Activated naive CD8-positive, alpha-beta T cell treated with anti-CD3 and anti-CD28 coated beads, Interleukin-2, amount 50 U/mL, for 24 hours (primary cell): ENCODE data around the gene MAP3K7.
"Not testable (repeated sequence)": the region's sequence is repeated elsewhere in the genome, so short reads cannot be mapped to it uniquely, and the experiment has no call there.

ENCODE experiments used
- ATAC-seq: fragments of 150-1000 bp; cut with Tn5 transposase; one replicate; pipeline ENCODE4 v1.10.0; 2021
- DNase-seq: peaks from one replicate; pipeline ENCODE4 v3.0.0; 2021
- H3K27ac Mint-ChIP-seq: one replicate; pipeline ENCODE4 v1.8.0; 2021; ENCODE audit warnings: mild to moderate bottlenecking, mixed read lengths
- H3K27me3 Mint-ChIP-seq: one replicate; pipeline ENCODE4 v1.8.0; 2021; ENCODE audit warnings: mixed read lengths
- H3K36me3 Mint-ChIP-seq: one replicate; pipeline ENCODE4 v1.8.0; 2021; ENCODE audit warnings: low read depth, mixed read lengths
- H3K4me1 Mint-ChIP-seq: one replicate; pipeline ENCODE4 v1.8.0; 2021; ENCODE audit warnings: mixed read lengths
- H3K4me3 Mint-ChIP-seq: one replicate; pipeline ENCODE4 v1.8.0; 2021; ENCODE audit warnings: mild to moderate bottlenecking, moderate library complexity, mixed read lengths
- H3K9me3 Mint-ChIP-seq: one replicate; pipeline ENCODE4 v1.8.0; 2021; ENCODE audit warnings: mixed read lengths

MAP3K7 gene

DNA sequence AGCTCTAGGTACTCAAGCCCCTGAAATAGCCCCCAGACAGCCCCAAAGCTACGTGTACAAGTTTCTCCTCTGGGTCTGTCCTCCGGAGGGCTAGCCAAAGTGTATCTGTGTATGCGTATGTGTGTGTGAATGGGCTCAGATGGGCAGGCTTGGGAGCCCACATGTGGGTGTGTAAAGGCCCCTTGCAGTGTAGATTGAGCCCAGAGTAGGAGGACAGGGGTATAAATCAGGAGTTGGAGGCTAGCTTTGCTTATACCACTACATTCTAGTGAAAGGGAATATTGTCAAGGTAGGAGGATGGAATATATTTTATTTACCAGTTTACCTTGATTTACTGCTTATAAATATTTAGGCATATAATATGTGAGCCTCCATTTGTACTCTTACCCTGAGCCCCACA is 9.0 kb upstream of the MAP3K7 start:
- no peaks in the 10 kb centered on the region for H3K4me1 Mint-ChIP-seq
- H3K27me3 Mint-ChIP-seq = peaks cover 42% of the 10 kb centered on the region

GRCh38 chr6:90586546-90586835 is 381 bp downstream of the MAP3K7 start:
- Mint-ChIP-seq H3K27ac (peak overlapping the region; percentile 96), H3K27me3 (peaks cover 11% of the 10 kb centered on the region), H3K9me3 (no peaks in the 10 kb centered on the region), H3K4me1 (peaks cover 51% of the 10 kb centered on the region), H3K4me3 (peak overlapping the region; percentile 94), H3K36me3 (peaks cover 6% of the 10 kb centered on the region)
- peak; percentile 40 for DNase-seq
- ATAC-seq = no peak

More for the DNA sequence above, 9.0 kb upstream of the MAP3K7 start:
- no peaks in the 10 kb centered on the region for H3K9me3 Mint-ChIP-seq
- ATAC-seq (no peak), DNase-seq (no peak)
- H3K27ac Mint-ChIP-seq = no peak overlapping the region
- H3K4me3 Mint-ChIP-seq = no peak overlapping the region
- no peaks in the 10 kb centered on the region for H3K36me3 Mint-ChIP-seq

DNA sequence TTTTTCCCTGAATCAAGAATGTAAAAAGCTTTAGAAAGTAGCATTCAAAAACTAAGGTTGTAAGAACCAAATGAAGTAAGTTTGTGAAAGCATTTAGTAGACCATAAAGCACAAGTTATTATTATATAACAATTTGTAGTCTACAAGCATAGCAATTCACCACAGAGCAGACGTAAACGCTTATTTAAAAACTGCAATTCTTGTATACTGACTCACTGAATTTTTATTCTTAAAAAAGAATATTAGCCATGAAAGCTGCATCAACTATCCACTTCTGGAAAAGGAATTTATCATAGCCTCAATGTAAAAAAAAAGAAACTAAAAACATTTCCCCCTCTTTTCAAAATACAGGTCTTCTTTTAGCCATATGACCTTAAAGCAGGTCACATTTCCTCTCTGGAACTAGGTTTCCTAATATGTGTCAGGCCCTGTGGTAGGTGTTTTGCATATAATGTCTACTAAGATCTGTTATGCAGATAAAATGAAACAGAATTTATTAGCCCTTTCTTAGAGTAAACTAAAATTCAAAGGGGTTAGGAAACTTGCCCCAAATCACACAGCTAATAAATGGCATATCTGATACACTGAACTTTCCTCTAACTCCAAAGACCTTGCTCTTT is 2.1 kb downstream of the MAP3K7 start:
- Mint-ChIP-seq H3K27ac (peak overlapping the region; percentile 67), H3K36me3 (peaks cover 6% of the 10 kb centered on the region), H3K27me3 (peaks cover 9% of the 10 kb centered on the region), H3K4me3 (peak overlapping the region; percentile 94), H3K4me1 (peaks cover 56% of the 10 kb centered on the region), H3K9me3 (no peaks in the 10 kb centered on the region)
- DNase-seq = no peak
- no peak for ATAC-seq

DNA sequence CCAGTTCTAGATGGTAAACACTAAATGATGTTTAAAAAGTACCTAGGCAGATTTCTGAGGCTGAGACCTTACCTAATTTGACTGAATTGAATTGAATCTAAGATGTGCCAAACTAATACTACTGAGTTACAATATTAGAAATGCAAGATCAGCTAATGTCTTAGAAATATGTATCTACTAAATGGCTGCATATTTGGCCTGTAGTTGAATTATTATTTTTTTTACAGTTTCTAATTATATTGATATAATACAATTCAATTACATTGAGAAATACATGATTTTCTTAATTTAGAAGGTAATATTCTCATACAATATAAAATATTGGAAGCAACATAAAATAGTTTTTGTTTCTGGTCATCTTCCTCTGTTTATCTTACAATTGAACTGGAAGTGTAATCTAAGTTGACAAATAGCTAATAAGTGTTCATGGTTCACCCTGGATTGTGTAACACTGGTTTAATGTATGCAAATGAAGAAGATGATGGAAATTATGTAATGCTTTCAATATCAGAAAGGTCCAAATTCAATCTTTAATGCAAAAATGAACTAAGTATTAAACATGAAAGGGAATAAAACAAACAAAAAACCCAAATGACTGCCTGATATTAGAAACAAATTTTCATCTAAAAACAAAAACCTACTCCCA is 2.9 kb downstream of the MAP3K7 start:
- no peak for DNase-seq
- H3K36me3 Mint-ChIP-seq = peaks cover 6% of the 10 kb centered on the region
- no peak for ATAC-seq
- no peaks in the 10 kb centered on the region for H3K9me3 Mint-ChIP-seq
- peaks cover 5% of the 10 kb centered on the region for H3K27me3 Mint-ChIP-seq
- H3K4me3 Mint-ChIP-seq = peak overlapping the region; percentile 94
- peaks cover 57% of the 10 kb centered on the region for H3K4me1 Mint-ChIP-seq
- H3K27ac Mint-ChIP-seq = peak overlapping the region; percentile 67

GRCh38 chr6:90583179-90583835 is 3.6 kb downstream of the MAP3K7 start:
- ATAC-seq (peak; percentile 53), DNase-seq (no peak)
- Mint-ChIP-seq H3K27me3 (peaks cover 2% of the 10 kb centered on the region), H3K4me3 (peak overlapping the region; percentile 62), H3K9me3 (no peaks in the 10 kb centered on the region), H3K4me1 (peaks cover 57% of the 10 kb centered on the region), H3K36me3 (peaks cover 6% of the 10 kb centered on the region), H3K27ac (peak overlapping the region; percentile 67)

DNA sequence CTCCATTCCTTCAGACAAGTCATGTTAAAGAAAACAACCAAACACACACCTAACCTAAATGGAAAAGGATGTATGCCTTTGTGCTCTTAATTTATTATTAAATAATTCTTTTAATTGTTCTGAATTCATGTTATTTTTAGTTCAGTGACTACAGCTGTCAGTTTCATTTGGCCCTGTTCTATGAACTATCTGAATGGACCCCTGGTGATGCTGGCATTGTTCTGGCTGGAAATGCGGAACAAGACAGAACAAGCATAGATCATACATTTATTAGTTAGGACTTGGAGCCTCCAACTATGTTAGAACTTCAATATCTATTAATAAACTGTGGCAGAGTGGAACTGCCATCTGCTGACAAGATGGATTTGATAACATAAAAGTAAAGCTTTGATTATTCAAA is 5.7 kb downstream of the MAP3K7 start:
- no peaks in the 10 kb centered on the region for H3K27me3 Mint-ChIP-seq
- no peak overlapping the region for H3K4me3 Mint-ChIP-seq
- no peaks in the 10 kb centered on the region for H3K9me3 Mint-ChIP-seq
- peaks cover 44% of the 10 kb centered on the region for H3K4me1 Mint-ChIP-seq
- DNase-seq (no peak), ATAC-seq (no peak)
- no peak overlapping the region for H3K27ac Mint-ChIP-seq
- peaks cover 3% of the 10 kb centered on the region for H3K36me3 Mint-ChIP-seq

- DNase-seq = no peak
- Mint-ChIP-seq H3K4me1 (peaks cover 31% of the 10 kb centered on the region), H3K4me3 (no peak overlapping the region), H3K9me3 (no peaks in the 10 kb centered on the region), H3K27ac (no peak overlapping the region), H3K27me3 (no peaks in the 10 kb centered on the region), H3K36me3 (no peaks in the 10 kb centered on the region)
- no peak for ATAC-seq
Measured at GRCh38 chr6:90578894-90579549, 7.8 kb downstream of the MAP3K7 start.

- H3K27me3 Mint-ChIP-seq = no peaks in the 10 kb centered on the region
- DNase-seq = no peak
- H3K27ac Mint-ChIP-seq = no peak overlapping the region
Measured at GRCh38 chr6:90575267-90575666, 11.6 kb downstream of the MAP3K7 start.

GRCh38 chr6:90574610-90575009 is 12.3 kb downstream of the MAP3K7 start:
- Mint-ChIP-seq H3K9me3 (no peaks in the 10 kb centered on the region), H3K36me3 (peaks cover 8% of the 10 kb centered on the region), H3K4me1 (peaks cover 7% of the 10 kb centered on the region), H3K27me3 (no peaks in the 10 kb centered on the region), H3K27ac (no peak overlapping the region), H3K4me3 (no peak overlapping the region)
- DNase-seq = no peak
- ATAC-seq = no peak

More at GRCh38 chr6:90575267-90575666, 11.6 kb downstream of the MAP3K7 start:
- peaks cover 7% of the 10 kb centered on the region for H3K4me1 Mint-ChIP-seq
- ATAC-seq = no peak
- no peak overlapping the region for H3K4me3 Mint-ChIP-seq
- H3K36me3 Mint-ChIP-seq = peaks cover 4% of the 10 kb centered on the region
- no peaks in the 10 kb centered on the region for H3K9me3 Mint-ChIP-seq

GRCh38 chr6:90573624-90574023 is 13.2 kb downstream of the MAP3K7 start:
- Mint-ChIP-seq H3K27me3 (no peaks in the 10 kb centered on the region), H3K27ac (no peak overlapping the region), H3K4me1 (peaks cover 5% of the 10 kb centered on the region), H3K36me3 (peaks cover 15% of the 10 kb centered on the region), H3K9me3 (no peaks in the 10 kb centered on the region), H3K4me3 (no peak overlapping the region)
- DNase-seq (no peak), ATAC-seq (no peak)

DNA sequence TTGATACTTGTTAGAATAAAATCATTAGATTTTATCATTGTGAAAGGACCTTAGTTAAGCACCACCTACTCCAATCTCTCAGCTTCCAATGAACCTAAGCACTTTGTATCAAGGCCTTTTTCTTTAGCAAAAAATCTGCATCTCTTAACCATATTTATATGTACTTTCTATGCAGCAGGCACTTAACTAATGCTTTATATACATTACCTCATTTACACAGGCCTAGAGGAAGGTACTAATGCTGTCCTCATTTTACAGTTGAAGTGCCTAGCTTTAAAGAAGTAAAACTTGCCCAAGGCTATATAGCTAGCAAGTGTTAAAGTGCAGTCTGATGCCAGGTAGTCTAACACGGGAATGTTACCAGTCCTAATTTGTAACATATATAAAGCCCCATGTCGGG is 14.0 kb downstream of the MAP3K7 start:
- peaks cover 20% of the 10 kb centered on the region for H3K36me3 Mint-ChIP-seq
- H3K9me3 Mint-ChIP-seq = no peaks in the 10 kb centered on the region
- peaks cover 5% of the 10 kb centered on the region for H3K4me1 Mint-ChIP-seq
- ATAC-seq = no peak
- H3K27ac Mint-ChIP-seq = no peak overlapping the region
- no peaks in the 10 kb centered on the region for H3K27me3 Mint-ChIP-seq
- H3K4me3 Mint-ChIP-seq = no peak overlapping the region
- DNase-seq = no peak

- no peaks in the 10 kb centered on the region for H3K9me3 Mint-ChIP-seq
Measured at GRCh38 chr6:90569223-90569622, 17.6 kb downstream of the MAP3K7 start.

DNA sequence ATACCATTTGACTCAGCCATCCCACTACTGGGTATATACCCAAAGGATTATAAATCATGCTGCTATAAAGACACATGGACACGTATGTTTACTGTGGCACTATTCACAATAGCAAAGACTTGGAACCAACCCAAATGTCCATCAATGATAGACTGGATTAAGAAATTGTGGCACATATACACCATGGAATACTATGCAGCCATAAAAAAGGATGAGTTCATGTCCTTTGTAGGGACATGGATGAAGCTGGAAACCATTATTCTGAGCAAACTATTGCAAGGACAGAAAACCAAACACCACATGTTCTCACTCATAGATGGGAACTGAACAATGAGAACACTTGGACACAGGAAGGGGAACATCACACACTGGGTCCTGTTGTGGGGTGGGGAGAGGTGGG is 19.2 kb downstream of the MAP3K7 start:
- not testable (repeated sequence) for H3K27me3 Mint-ChIP-seq, DNase-seq, H3K27ac Mint-ChIP-seq, H3K4me3 Mint-ChIP-seq, ATAC-seq, H3K9me3 Mint-ChIP-seq
- Mint-ChIP-seq H3K36me3 (peaks cover 58% of the 10 kb centered on the region), H3K4me1 (peaks cover 20% of the 10 kb centered on the region)

More at GRCh38 chr6:90569223-90569622, 17.6 kb downstream of the MAP3K7 start:
- Mint-ChIP-seq H3K27me3 (no peaks in the 10 kb centered on the region), H3K4me3 (no peak overlapping the region), H3K36me3 (peaks cover 47% of the 10 kb centered on the region), H3K27ac (no peak overlapping the region), H3K4me1 (peaks cover 5% of the 10 kb centered on the region)
- no peak for ATAC-seq
- no peak for DNase-seq

DNA sequence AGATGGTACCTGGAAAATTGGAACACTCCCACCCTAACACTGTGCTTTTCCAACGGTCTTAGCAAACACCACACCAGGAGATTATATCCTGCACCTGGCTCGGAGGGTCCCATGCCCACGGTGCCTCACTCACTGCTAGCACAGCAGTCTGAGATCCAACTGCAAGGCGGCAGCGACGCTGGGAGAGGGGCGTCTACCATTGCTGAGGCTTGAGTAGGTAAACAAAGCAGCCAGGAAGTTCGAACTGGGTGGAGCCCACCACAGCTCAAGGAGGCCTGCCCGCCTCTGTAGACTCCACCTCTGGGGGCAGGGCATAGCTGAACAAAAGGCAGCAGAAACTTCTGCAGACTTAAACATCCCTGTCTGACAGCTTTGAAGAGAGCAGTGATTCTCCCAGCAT is 24.5 kb downstream of the MAP3K7 start:
- H3K4me1 Mint-ChIP-seq = peaks cover 26% of the 10 kb centered on the region
- H3K4me3 Mint-ChIP-seq, H3K27me3 Mint-ChIP-seq, H3K27ac Mint-ChIP-seq, DNase-seq, ATAC-seq, H3K9me3 Mint-ChIP-seq: not testable (repeated sequence)
- peaks cover 56% of the 10 kb centered on the region for H3K36me3 Mint-ChIP-seq

GRCh38 chr6:90559931-90560330 is 26.9 kb downstream of the MAP3K7 start:
- peaks cover 45% of the 10 kb centered on the region for H3K36me3 Mint-ChIP-seq
- H3K4me1 Mint-ChIP-seq = peaks cover 26% of the 10 kb centered on the region
- H3K27me3 Mint-ChIP-seq = no peaks in the 10 kb centered on the region
- H3K27ac Mint-ChIP-seq = no peak overlapping the region
- ATAC-seq = no peak
- no peak overlapping the region for H3K4me3 Mint-ChIP-seq
- no peaks in the 10 kb centered on the region for H3K9me3 Mint-ChIP-seq
- DNase-seq = no peak
